CD14-positive monocyte (primary cell): ENCODE measurements around the gene AHNAK. TPM values are rescaled to one million over a fixed set of nuclear protein-coding genes. Genes with fewer than 3 reads are reported as not detected.
A peak's percentile ranks its signal among the peaks of the same experiment; 100 is the strongest.

Experiments used
- DNase-seq, 3 donors: peaks; one replicate each; pipeline ENCODE4 v3.0.0-alpha.2; 2011 to 2022
- H2AFZ ChIP-seq: 2 replicates; pipeline ENCODE4 v1.6.0; 2012; ENCODE audit warnings: mild to moderate bottlenecking, low read depth, low read length, inconsistent platforms; ENCODE audit not compliant: insufficient read depth, poor library complexity, severe bottlenecking
- H3K27ac ChIP-seq, 2 donors: 1 replicate in 1 of 2; 2 replicates in 1 of 2; pipeline ENCODE4 v1.5.1; 2012 to 2013; ENCODE audit warnings: low read length in 2 of 2, control low read depth in 1 of 2, inconsistent platforms in 1 of 2, low read depth in 1 of 2, mild to moderate bottlenecking in 1 of 2
- H3K27me3 ChIP-seq, 2 donors: one replicate each; pipeline versions ENCODE4 v1.6.0 to v1.6.1; 2011 to 2013; ENCODE audit warnings: low read length in 2 of 2; ENCODE audit not compliant: control insufficient read depth in 2 of 2, insufficient read depth in 2 of 2
- H3K36me3 ChIP-seq, 2 donors: replicated peaks in 1 of 2; 1 replicate in 1 of 2; 2 replicates in 1 of 2; pipeline versions ENCODE4 v1.5.1 to v1.6.1; 2012 to 2013; ENCODE audit warnings: low read length in 2 of 2, control low read depth in 1 of 2, inconsistent platforms in 1 of 2, mild to moderate bottlenecking in 1 of 2; ENCODE audit not compliant: insufficient read depth in 2 of 2, control insufficient read depth in 1 of 2
- H3K4me1 ChIP-seq, 2 donors: 1 replicate in 1 of 2; 2 replicates in 1 of 2; pipeline versions ENCODE4 v1.5.1 to v1.6.1; 2012 to 2013; ENCODE audit warnings: low read length in 2 of 2, control low read depth in 1 of 2, inconsistent platforms in 1 of 2, mild to moderate bottlenecking in 1 of 2, moderate library complexity in 1 of 2; ENCODE audit not compliant: insufficient read depth in 2 of 2, control insufficient read depth in 1 of 2
- H3K4me2 ChIP-seq: replicated peaks from 2 replicates; pipeline ENCODE3; 2012; ENCODE audit warnings: low read length, moderate library complexity, mild to moderate bottlenecking; ENCODE audit not compliant: poor library complexity, severe bottlenecking; ENCODE audit errors: extremely low read depth
- H3K4me3 ChIP-seq, 3 experiments: fragments of 200-600 bp in 1 of 3; sonication (generic) in 1 of 3; replicated peaks in 1 of 3; 1 replicate in 2 of 3; 2 replicates in 1 of 3; pipeline ENCODE4 v1.5.1; 2011 to 2013; ENCODE audit warnings: low read length in 3 of 3, mild to moderate bottlenecking in 3 of 3, control low read depth in 2 of 3, low read depth in 2 of 3, inconsistent platforms in 1 of 3, moderate library complexity in 1 of 3
- H3K79me2 ChIP-seq: 2 replicates; pipeline ENCODE4 v1.6.0; 2012; ENCODE audit warnings: mild to moderate bottlenecking, control low read depth, inconsistent platforms, low read length, moderate library complexity; ENCODE audit not compliant: insufficient read depth
- H3K9ac ChIP-seq: 2 replicates; pipeline ENCODE4 v1.6.0; 2017; ENCODE audit warnings: low read length, mild to moderate bottlenecking; ENCODE audit not compliant: insufficient read depth, poor library complexity, severe bottlenecking
- H3K9me3 ChIP-seq, 2 donors: replicated peaks in 1 of 2; 1 replicate in 1 of 2; 2 replicates in 1 of 2; pipeline versions ENCODE4 v1.5.1 to v1.6.1; 2012 to 2013; ENCODE audit warnings: low read length in 2 of 2, control low read depth in 1 of 2; ENCODE audit not compliant: control insufficient read depth in 1 of 2, insufficient read depth in 1 of 2
- H4K20me1 ChIP-seq: 2 replicates; pipeline ENCODE4 v1.6.0; 2012; ENCODE audit warnings: mild to moderate bottlenecking, low read length, control low read depth, moderate library complexity; ENCODE audit not compliant: insufficient read depth
- H3K27ac Mint-ChIP-seq, 7 donors: one replicate each; pipeline ENCODE4 v1.8.0; 2020; ENCODE audit warnings: mild to moderate bottlenecking in 7 of 7, mixed read lengths in 7 of 7, moderate library complexity in 6 of 7, inconsistent platforms in 2 of 7
- H3K27me3 Mint-ChIP-seq, 3 donors: one replicate each; pipeline ENCODE4 v1.8.0; 2021 to 2022; ENCODE audit warnings: low read depth in 3 of 3, mild to moderate bottlenecking in 3 of 3, mixed read lengths in 3 of 3, moderate library complexity in 3 of 3, inconsistent platforms in 1 of 3
- H3K36me3 Mint-ChIP-seq, 2 donors: one replicate each; pipeline ENCODE4 v1.8.0; 2020; ENCODE audit warnings: mixed read lengths in 2 of 2, inconsistent platforms in 1 of 2, mild to moderate bottlenecking in 1 of 2
- H3K4me1 Mint-ChIP-seq: one replicate; pipeline ENCODE4 v1.8.0; 2020; ENCODE audit warnings: mild to moderate bottlenecking, mixed read lengths
- H3K4me3 Mint-ChIP-seq, 2 donors: one replicate each; pipeline ENCODE4 v1.8.0; 2020; ENCODE audit warnings: mild to moderate bottlenecking in 2 of 2, mixed read lengths in 2 of 2, moderate library complexity in 1 of 2
- H3K9me3 Mint-ChIP-seq, 7 donors: one replicate each; pipeline ENCODE4 v1.8.0; 2020 to 2022; ENCODE audit warnings: mixed read lengths in 7 of 7, mild to moderate bottlenecking in 6 of 7, moderate library complexity in 6 of 7, inconsistent platforms in 2 of 7
- WGBS: methylation state at CpG from one replicate; pipeline ENCODE4 v1.1.5; 2013; ENCODE audit warnings: missing lambda C conversion rate; ENCODE audit not compliant: insufficient coverage; 5-methylcytosine and 5-hydroxymethylcytosine counted together
- intact Hi-C, 2 donors: fragments of 100-400 bp; cut with micrococcal nuclease; formaldehyde crosslinking; loops; one replicate each; pipeline versions ENCODE4 v1.15.0 to v1.15.1; 2023
- polyA plus RNA-seq, 3 donors: library from polyadenylated mRNA; depleted of rRNA in 1 of 3; unstranded in 2 of 3; stranded (reverse) in 1 of 3; fragments of 300-500 nt in 2 of 3; fragments of >200 nt in 1 of 3; fragmentation: Illumina TruSeq in 2 of 3; gene quantifications; 1 replicate in 2 of 3; 2 replicates in 1 of 3; pipeline ENCODE4 v1.2.3, GENCODE V29; 2012 to 2021
- TF ChIP-seq, protein P1 (sequence below): fragments of 200-600 bp; IDR thresholded peaks from one replicate; pipeline ENCODE4 v1.8.0; 2022; ENCODE audit warnings: antibody characterized with exemption, mild to moderate bottlenecking

The AHNAK gene
- polyA plus RNA-seq, 3 donors = 80.0 to 201 (median 103) TPM

DNA sequence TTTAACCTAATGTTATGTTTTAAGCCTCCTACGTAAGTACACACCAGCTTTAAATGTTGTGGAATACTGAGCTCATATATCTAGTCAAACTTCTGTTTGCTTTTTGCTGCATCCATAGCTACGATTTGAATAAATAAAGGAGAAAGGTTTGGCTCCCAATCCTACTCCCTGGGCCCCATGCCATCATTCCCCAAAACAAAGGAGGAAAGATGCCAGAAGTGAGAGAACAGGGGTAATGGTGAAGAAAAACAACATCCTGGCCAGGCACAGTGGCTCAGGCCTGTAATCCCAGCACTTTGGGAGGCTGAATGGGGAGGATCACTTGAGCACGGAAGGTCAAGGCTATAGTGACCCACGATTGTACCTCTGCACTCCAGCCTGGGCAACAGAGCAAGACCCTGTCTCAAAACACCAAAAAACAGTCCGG, 101.3 kb downstream of the AHNAK start:
- H2AFZ ChIP-seq = no peak overlapping the region
- Mint-ChIP-seq H3K4me3 (no peak overlapping the region), H3K27me3 (peaks cover 0 to 4% (median 2%) of the 10 kb centered on the region in 3 donors), H3K9me3 (no peaks in the 10 kb centered on the region), H3K36me3 (peaks cover 6 to 19% of the 10 kb centered on the region in 2 donors), H3K4me1 (peaks cover 53% of the 10 kb centered on the region), H3K27ac (peak overlapping the region in 5 of 7 donors; percentile 96 to 99 (median 98))
- no peaks in the 10 kb centered on the region for H3K9me3 ChIP-seq
- peak overlapping the region; percentile 69 for H3K4me2 ChIP-seq
- no peaks in the 10 kb centered on the region for H3K36me3 ChIP-seq
- TF ChIP-seq, protein P1, sequence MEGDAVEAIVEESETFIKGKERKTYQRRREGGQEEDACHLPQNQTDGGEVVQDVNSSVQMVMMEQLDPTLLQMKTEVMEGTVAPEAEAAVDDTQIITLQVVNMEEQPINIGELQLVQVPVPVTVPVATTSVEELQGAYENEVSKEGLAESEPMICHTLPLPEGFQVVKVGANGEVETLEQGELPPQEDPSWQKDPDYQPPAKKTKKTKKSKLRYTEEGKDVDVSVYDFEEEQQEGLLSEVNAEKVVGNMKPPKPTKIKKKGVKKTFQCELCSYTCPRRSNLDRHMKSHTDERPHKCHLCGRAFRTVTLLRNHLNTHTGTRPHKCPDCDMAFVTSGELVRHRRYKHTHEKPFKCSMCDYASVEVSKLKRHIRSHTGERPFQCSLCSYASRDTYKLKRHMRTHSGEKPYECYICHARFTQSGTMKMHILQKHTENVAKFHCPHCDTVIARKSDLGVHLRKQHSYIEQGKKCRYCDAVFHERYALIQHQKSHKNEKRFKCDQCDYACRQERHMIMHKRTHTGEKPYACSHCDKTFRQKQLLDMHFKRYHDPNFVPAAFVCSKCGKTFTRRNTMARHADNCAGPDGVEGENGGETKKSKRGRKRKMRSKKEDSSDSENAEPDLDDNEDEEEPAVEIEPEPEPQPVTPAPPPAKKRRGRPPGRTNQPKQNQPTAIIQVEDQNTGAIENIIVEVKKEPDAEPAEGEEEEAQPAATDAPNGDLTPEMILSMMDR = no peak
- H4K20me1 ChIP-seq = no peaks in the 10 kb centered on the region
- H3K4me3 ChIP-seq = peak overlapping the region in 1 of 3 experiments; percentile 68
- H3K27ac ChIP-seq = peak overlapping the region in 1 of 2 donors; percentile 98
- peaks cover 50 to 57% of the 10 kb centered on the region in 2 donors for H3K4me1 ChIP-seq
- 94% methylated on average over 3 of the region's 5 CpGs for WGBS
- no peaks in the 10 kb centered on the region for H3K27me3 ChIP-seq
- intact Hi-C loops = no loop called here
- no peaks in the 10 kb centered on the region for H3K79me2 ChIP-seq
- no peak for DNase-seq
- no peak overlapping the region for H3K9ac ChIP-seq

DNA sequence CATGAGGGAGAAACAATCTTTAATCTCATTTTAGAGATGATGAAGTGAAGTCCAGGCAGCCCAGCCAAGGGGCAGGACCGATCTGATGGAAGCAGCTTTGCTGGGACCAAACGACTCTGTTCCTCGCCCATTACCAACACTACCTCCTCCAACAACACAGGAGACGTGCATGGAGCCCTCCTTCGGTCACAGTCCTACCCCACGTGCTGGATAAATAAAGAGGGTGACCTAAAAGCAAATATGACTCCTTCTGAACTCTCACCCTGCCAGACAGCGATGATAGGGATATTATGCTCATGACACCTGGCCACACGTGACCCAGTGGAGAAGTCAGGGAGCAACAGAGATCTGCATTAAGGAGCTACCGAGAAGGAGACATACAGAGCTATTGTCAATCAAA, 101.8 kb downstream of the AHNAK start:
- no peak for DNase-seq
- no peaks in the 10 kb centered on the region for H3K79me2 ChIP-seq
- TF ChIP-seq, protein P1 = no peak
- Mint-ChIP-seq H3K27ac (peak overlapping the region; percentile 96 to 99 (median 98)), H3K9me3 (no peaks in the 10 kb centered on the region), H3K4me3 (peak overlapping the region; percentile 78 to 88), H3K4me1 (peaks cover 58% of the 10 kb centered on the region), H3K36me3 (peaks cover 6 to 19% of the 10 kb centered on the region in 2 donors), H3K27me3 (peaks cover 0 to 4% (median 2%) of the 10 kb centered on the region in 3 donors)
- WGBS = 82% methylated on average over 3 of the region's 9 CpGs
- H4K20me1 ChIP-seq = no peaks in the 10 kb centered on the region
- H3K9ac ChIP-seq = peak overlapping the region; percentile 77
- H3K9me3 ChIP-seq = no peaks in the 10 kb centered on the region
- intact Hi-C loops = no loop called here
- H3K4me3 ChIP-seq = peak overlapping the region; percentile 23 to 68 (median 29)
- H3K4me2 ChIP-seq = peak overlapping the region; percentile 69
- H3K4me1 ChIP-seq = peaks cover 55 to 62% of the 10 kb centered on the region in 2 donors
- peak overlapping the region; percentile 88 to 98 for H3K27ac ChIP-seq
- H3K27me3 ChIP-seq = no peaks in the 10 kb centered on the region
- peak overlapping the region; percentile 67 for H2AFZ ChIP-seq
- no peaks in the 10 kb centered on the region for H3K36me3 ChIP-seq
